Osteocyte (in vitro differentiated cells): ENCODE measurements around the gene FER1L5. TPM values are rescaled to one million over a fixed set of nuclear protein-coding genes. Genes with fewer than 3 reads are reported as not detected.

Experiments
- DNase-seq: peaks from one replicate; pipeline ENCODE4 v3.0.0; 2021; ENCODE audit warnings: mixed read lengths; ENCODE audit not compliant: unreplicated experiment; ENCODE audit errors: extremely low spot score
- H3K27ac Mint-ChIP-seq: one replicate; pipeline ENCODE4 v1.8.0; 2021; ENCODE audit warnings: mild to moderate bottlenecking, mixed read lengths; ENCODE audit not compliant: unreplicated experiment
- H3K27me3 Mint-ChIP-seq: one replicate; pipeline ENCODE4 v1.8.0; 2021; ENCODE audit warnings: mixed read lengths; ENCODE audit not compliant: unreplicated experiment
- H3K36me3 Mint-ChIP-seq: one replicate; pipeline ENCODE4 v1.8.0; 2021; ENCODE audit warnings: mixed read lengths; ENCODE audit not compliant: unreplicated experiment
- H3K4me1 Mint-ChIP-seq: one replicate; pipeline ENCODE4 v1.8.0; 2021; ENCODE audit warnings: mixed read lengths; ENCODE audit not compliant: unreplicated experiment
- H3K4me3 Mint-ChIP-seq: one replicate; pipeline ENCODE4 v1.8.0; 2021; ENCODE audit warnings: mild to moderate bottlenecking, moderate library complexity, mixed read lengths; ENCODE audit not compliant: unreplicated experiment
- H3K9me3 Mint-ChIP-seq: one replicate; pipeline ENCODE4 v1.8.0; 2021; ENCODE audit warnings: mixed read lengths; ENCODE audit not compliant: unreplicated experiment
- CTCF ChIP-seq: fragments of 200-600 bp; sonication (generic); IDR thresholded peaks from 2 replicates; pipeline ENCODE4 v1.5.0; 2021; ENCODE audit warnings: antibody characterized with exemption, mild to moderate bottlenecking, moderate library complexity
- total RNA-seq: library from RNA; stranded (reverse); gene quantifications from 2 replicates; pipeline ENCODE4 v1.2.1, GENCODE V29; 2021

Gene FER1L5
- total RNA-seq, 1 donor from 2014 or later = 0.13 TPM

GRCh38 chr2:96636551-96637171, 5.9 kb upstream of the FER1L5 start:
- Mint-ChIP-seq H3K4me1 (peaks cover 31% of the 10 kb centered on the region), H3K36me3 (peaks cover 15% of the 10 kb centered on the region), H3K27ac (peak overlapping the region; percentile 92), H3K9me3 (no peaks in the 10 kb centered on the region), H3K4me3 (peak overlapping the region; percentile 91), H3K27me3 (no peaks in the 10 kb centered on the region)
- no peak for DNase-seq
- TF ChIP-seq CTCF = no peak

- peaks cover 27% of the 10 kb centered on the region for H3K4me1 Mint-ChIP-seq
- no peak for TF ChIP-seq CTCF
- DNase-seq = peak; percentile 91
These were observed 5.0 kb upstream of the FER1L5 start for GRCh38 chr2:96637385-96638143.

GRCh38 chr2:96638144-96639121, 4.1 kb upstream of the FER1L5 start, which contains the start of gene KANSL3:
Gene KANSL3 (minus strand): TSS chr2:96638312. CDS start chr2:96637135, 1,177 bp downstream.
- Mint-ChIP-seq H3K4me3 (peak within 1 kb of the TSS; percentile 91), H3K9me3 (no peaks in the 10 kb centered on the region), H3K27me3 (no peaks in the 10 kb centered on the region), H3K27ac (peak within 1 kb of the TSS; percentile 92), H3K4me1 (peaks cover 27% of the 10 kb centered on the region), H3K36me3 (peaks cover 11% of the 10 kb centered on the region)
- peak; percentile 97 for DNase-seq
- no peak for TF ChIP-seq CTCF

More at GRCh38 chr2:96637385-96638143, 5.0 kb upstream of the FER1L5 start:
- Mint-ChIP-seq H3K36me3 (peaks cover 11% of the 10 kb centered on the region), H3K27ac (peak overlapping the region; percentile 92), H3K9me3 (no peaks in the 10 kb centered on the region), H3K4me3 (peak overlapping the region; percentile 91), H3K27me3 (no peaks in the 10 kb centered on the region)

GRCh38 chr2:96647681-96648080, 5.1 kb downstream of the FER1L5 start:
- TF ChIP-seq CTCF = no peak
- Mint-ChIP-seq H3K4me3 (no peak overlapping the region), H3K4me1 (no peaks in the 10 kb centered on the region), H3K27me3 (peaks cover 4% of the 10 kb centered on the region), H3K9me3 (no peaks in the 10 kb centered on the region), H3K27ac (no peak overlapping the region), H3K36me3 (no peaks in the 10 kb centered on the region)
- DNase-seq = no peak
